ENCODE data around the gene POMGNT1.

The POMGNT1 gene

GRCh38 chr1:46181343-46182260 lies 16.6 kb downstream of the POMGNT1 start:
- no peak for DNase-seq

DNA sequence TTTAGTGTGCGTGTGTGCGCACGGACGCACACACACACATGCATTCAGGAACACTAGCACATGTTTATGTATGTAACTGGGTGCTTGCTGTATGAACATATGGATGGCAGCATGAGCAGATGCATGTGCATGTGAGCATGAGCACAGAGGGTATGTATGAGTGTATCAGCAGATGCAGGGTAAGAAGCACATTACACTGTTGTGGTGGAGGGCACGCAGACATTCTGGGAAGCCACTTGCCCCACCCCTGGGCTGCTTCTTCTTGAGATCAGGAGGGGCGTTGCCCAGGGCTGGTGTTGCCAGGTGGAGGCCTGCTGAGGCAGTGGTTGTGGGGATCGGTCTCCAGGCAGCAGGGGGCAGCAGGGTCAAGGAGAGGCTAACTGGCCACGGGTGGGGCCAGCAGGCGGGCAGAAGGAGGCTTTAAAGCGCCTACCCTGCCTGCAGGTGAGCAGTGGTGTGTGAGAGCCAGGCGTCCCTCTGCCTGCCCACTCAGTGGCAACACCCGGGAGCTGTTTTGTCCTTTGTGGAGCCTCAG lies 18.1 kb downstream of the POMGNT1 start:
- no peak for DNase-seq

- peak; percentile 66 for DNase-seq
These were observed 18.8 kb downstream of the POMGNT1 start for GRCh38 chr1:46179138-46180081.

DNA sequence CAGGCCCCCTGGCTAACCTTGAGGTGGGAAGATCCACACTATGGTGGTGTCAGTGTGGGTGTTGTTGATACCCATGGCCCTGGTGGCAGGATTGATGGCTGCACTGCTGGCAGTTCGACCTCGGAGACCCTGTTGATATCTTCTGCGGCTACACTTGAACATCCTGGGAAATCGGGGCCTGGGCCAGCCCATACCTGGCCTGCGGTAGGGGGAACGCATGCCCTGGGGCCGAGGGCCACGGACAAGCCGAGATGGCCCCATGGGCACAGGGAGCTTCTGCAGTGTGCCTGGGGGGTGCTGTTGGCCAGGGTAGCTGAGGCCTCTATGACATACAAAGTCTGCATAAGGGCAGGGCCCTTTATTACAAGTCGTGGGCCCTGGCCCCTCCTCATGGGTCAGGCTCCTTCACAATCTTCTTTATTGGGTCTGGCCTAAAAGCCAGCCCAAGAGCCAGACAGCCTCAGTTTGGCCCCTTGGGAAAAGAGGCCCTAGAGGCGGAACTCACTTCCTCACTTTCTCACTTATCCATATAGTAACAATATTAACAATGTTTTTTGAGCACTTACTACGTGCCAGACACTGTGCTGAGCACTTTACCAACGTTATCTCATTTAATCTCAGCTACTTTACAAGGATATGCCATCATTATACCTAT lies 21.9 kb downstream of the POMGNT1 start, which contains the start of gene P3R3URF:
P3R3URF (minus strand) TSS at position 278 of the 655 bp plus-strand sequence; CDS start at position 261, 17 bp downstream.
- no peak for DNase-seq

DNA sequence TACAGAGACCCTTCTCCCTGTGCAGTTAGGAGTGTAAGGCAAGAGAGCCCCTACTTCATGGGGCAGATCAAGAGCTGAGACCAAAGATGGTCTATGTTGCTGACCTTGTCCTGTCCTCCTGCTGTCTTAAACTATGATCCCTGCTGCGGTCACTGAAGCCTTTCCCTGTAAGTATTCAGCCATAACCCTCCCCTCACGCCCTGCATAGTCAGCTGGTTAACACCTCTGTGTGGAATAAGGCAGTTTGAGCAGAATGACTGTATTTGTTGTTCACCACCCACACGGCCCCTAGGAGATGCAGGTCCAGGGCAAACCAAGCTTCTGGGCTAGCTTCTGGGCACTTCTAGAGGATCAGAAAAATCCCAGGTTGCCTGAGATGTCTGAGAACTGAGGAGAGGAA lies 23.0 kb downstream of the POMGNT1 start:
- DNase-seq = no peak

- no peak for DNase-seq
These were observed 23.6 kb downstream of the POMGNT1 start, which contains the start of gene TSPAN1 for GRCh38 chr1:46174448-46175231. TSPAN1 (plus strand) TSS chr1:46175087; CDS start chr1:46181108, 6,021 bp downstream.

- DNase-seq = no peak
These were observed 24.8 kb downstream of the POMGNT1 start for GRCh38 chr1:46173361-46173856.

DNA sequence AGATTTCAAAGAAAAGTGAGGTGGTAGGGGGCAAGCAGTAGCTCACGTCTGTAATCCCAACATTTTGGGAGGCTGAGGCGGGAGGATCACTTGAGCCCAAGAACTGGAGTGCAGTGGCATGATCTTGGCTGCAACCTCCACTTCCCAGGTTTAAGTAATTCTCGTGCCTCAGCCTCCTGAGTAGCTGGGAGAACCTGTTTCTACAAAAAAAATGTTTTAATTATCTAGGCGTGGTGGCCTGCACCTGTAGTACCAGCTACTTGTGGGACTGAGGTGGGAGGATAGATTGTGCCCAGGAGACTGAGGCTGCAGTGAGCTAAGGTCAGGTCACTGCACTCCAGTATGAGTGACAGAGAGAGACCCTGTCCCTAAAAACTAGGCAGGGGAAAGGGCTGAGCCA lies 25.9 kb downstream of the POMGNT1 start:
- DNase-seq = no peak

DNA sequence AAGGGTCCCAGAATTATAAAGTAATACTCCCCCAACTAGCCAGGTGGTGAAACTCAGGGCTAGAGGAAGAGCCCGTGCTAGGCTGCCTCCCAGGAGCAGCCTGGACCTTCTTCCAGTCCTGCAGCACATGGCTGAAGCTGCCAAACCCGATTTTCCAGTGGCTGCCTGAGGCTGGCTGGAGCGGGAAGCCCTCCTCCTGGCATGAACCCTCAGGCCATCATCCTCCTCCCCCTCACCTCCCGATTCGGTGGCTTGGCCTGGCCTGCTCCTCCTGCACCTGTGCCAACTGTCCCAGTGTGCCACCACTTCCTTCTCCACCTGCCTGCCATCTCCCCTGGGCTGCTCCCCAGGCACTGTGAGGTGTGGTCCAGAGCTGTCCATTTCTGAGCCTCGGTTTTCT lies 26.4 kb downstream of the POMGNT1 start:
- DNase-seq = no peak

DNA sequence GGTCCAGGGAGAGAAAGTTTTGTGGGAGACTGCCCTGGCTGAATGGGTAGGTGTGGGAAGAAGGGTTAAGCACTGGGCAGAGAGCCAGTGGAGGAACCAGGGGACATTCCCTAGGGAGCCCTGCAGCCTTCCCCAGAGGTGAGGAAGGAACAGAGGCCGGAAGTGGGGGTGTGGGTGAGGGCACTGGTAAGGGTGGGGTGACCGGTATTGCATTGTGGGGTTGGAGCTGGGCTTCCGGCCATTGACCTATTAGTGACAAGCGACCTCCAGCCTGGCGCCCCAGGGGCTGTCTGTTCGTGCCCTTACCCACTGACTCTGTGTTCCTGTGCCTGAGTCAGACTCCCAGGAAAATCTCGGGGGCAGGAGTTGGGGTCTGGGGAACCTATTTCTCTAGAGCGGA lies 26.9 kb downstream of the POMGNT1 start:
- no peak for DNase-seq

- DNase-seq = no peak
These were observed 28.3 kb downstream of the POMGNT1 start for GRCh38 chr1:46169811-46170454.

GRCh38 chr1:46168477-46168876 lies 29.8 kb downstream of the POMGNT1 start:
- no peak for DNase-seq

- peak; percentile 55 for DNase-seq
These were observed 31.4 kb downstream of the POMGNT1 start for GRCh38 chr1:46166521-46167462.

- DNase-seq = no peak
These were observed 38.0 kb downstream of the POMGNT1 start for GRCh38 chr1:46160212-46160611.

GRCh38 chr1:46159516-46159915 lies 38.7 kb downstream of the POMGNT1 start:
- no peak for DNase-seq

GRCh38 chr1:46158312-46159281 lies 39.6 kb downstream of the POMGNT1 start:
- no peak for DNase-seq

DNA sequence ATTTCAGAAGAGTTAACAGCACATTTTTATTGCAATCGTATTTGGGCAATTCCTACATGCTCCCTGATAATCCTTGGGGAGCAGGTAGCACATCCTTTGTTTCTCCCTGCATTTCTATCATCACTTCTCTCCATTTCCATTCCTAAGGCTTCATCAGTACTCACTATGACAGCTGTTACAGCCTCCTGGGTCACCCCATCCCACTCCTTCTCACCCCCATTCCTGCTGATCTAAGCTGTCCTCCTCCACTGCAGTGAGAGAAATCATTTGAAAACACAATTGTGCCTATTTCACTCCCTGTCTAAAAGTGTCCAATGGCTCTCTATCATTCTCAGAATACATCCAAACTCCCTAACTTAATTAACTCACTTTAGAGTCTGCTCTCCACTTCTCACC lies 40.3 kb downstream of the POMGNT1 start:
- no peak for DNase-seq

DNA sequence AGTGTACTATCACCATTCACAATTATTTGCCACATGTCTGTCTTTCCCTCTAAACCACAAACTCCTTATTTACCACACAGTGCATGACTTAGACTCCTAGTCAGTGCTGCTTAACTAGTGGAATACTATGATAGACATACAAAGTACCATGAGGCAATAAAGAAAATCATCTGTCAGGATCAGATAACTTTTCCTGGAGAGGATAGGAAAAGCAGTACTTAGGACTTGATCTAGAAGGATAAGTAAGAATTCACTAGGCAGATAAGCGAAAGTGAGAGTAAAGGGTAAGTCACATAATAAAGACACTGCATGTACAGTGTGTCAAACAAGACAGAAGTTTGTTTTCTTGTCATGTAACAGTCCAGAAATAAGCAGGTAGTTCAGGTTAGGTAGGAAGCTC lies 44.5 kb downstream of the POMGNT1 start:
- DNase-seq = no peak

- no peak for DNase-seq
These were observed 45.0 kb downstream of the POMGNT1 start for GRCh38 chr1:46153228-46153627.
